Ovary (tissue), 3 donors: ENCODE measurements around the gene KMT2D.

ENCODE experiments used
- CTCF ChIP-seq, 3 donors: fragments of 450-650 bp in 2 of 3; fragments of 200-600 bp in 1 of 3; IDR thresholded peaks; one replicate each; pipeline versions ENCODE4 v1.5.1 to v1.8.0; 2016 to 2022; ENCODE audit warnings: antibody characterized with exemption in 3 of 3, mild to moderate bottlenecking in 1 of 3
- EP300 ChIP-seq: sonication (generic); formaldehyde crosslinking; IDR thresholded peaks from one replicate; pipeline ENCODE4 v1.6.1; 2017; ENCODE audit warnings: antibody characterized with exemption
- POLR2A ChIP-seq: fragments of 450-650 bp; IDR thresholded peaks from one replicate; pipeline ENCODE4 v1.6.1; 2017; ENCODE audit warnings: antibody characterized with exemption, mild to moderate bottlenecking, moderate library complexity
- donor health status: DM: no; HTN: no; CAD: no.

- TF ChIP-seq CTCF (IDR thresholded peaks at IDR 0.05) (no peak), POLR2A (no peak), EP300 (no peak)
These were observed 8.4 kb upstream of the KMT2D start for GRCh38 chr12:49068879-49069506.
